Nephron progenitor cell (in vitro differentiated cells): ENCODE results near the gene FIBCD1.
"Not testable (repeated sequence)": the region's sequence is repeated elsewhere in the genome, so short reads cannot be mapped to it uniquely, and the experiment has no call there.

Source experiments
- DNase-seq: peaks from one replicate; pipeline ENCODE4 v3.0.0; 2021
- H3K27ac Mint-ChIP-seq: 2 replicates; pipeline ENCODE4 v1.8.0; 2021; ENCODE audit warnings: mild to moderate bottlenecking, moderate library complexity, mixed read lengths
- H3K27me3 Mint-ChIP-seq: 2 replicates; pipeline ENCODE4 v1.8.0; 2021; ENCODE audit warnings: mild to moderate bottlenecking, low read depth, mixed read lengths; ENCODE audit not compliant: poor library complexity
- H3K36me3 Mint-ChIP-seq: 2 replicates; pipeline ENCODE4 v1.8.0; 2021; ENCODE audit warnings: low read depth, mixed read lengths
- H3K4me1 Mint-ChIP-seq: 2 replicates; pipeline ENCODE4 v1.8.0; 2021; ENCODE audit warnings: mixed read lengths
- H3K4me3 Mint-ChIP-seq: 2 replicates; pipeline ENCODE4 v1.8.0; 2021; ENCODE audit warnings: mild to moderate bottlenecking, moderate library complexity, mixed read lengths
- H3K9me3 Mint-ChIP-seq: 2 replicates; pipeline ENCODE4 v1.8.0; 2021; ENCODE audit warnings: mild to moderate bottlenecking, moderate library complexity, mixed read lengths
- TF ChIP-seq, protein P1 (sequence below): fragments of 200-600 bp; sonication (generic); IDR thresholded peaks from 2 replicates; pipeline ENCODE4 v1.5.0; 2021; ENCODE audit warnings: antibody characterized with exemption

Gene FIBCD1

DNA sequence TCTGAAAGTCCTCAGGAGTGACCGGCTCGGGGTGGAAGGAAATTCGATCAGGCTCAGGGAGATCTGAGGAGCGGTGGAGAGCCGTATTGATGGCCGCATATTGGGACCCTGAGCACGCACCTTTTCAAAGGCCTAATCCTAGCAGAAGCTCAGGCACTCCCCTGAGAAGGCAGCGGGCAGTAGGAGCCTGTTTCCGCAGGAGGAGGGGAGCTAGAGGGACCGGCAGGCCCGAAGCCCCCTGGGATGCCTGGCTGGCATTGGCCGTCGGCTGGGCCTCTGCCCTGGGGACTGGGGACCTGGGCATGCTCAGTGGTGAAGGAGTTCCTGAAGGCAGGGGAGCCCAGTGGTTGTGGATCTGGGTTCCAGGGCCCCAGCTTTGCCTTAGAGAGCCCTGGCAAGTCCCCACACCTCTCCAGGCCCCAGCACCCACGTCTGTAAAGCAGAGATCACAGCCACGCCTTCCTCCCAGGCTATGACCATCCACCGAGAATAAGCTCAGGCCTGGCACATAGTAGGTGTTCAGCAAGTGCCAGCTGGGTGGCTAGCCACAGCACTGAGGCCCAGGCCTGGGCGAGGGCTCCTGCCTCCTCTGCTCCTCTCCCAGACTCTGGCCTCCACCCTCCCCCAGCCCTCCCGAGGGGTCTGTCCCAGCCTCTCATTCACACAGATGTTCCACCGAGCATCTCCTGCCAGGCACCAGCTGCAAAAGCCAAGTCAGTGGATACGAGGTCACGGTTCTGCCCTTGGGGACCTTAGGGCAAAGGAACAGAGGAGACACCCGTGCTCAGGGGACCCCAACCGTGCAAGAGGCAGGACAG is 25.2 kb downstream of the FIBCD1 start:
- H3K27ac Mint-ChIP-seq, result no peak overlapping the region
- H3K4me1 Mint-ChIP-seq, result peaks cover 21% of the 10 kb centered on the region
- no peaks in the 10 kb centered on the region for H3K36me3 Mint-ChIP-seq
- TF ChIP-seq, protein P1, sequence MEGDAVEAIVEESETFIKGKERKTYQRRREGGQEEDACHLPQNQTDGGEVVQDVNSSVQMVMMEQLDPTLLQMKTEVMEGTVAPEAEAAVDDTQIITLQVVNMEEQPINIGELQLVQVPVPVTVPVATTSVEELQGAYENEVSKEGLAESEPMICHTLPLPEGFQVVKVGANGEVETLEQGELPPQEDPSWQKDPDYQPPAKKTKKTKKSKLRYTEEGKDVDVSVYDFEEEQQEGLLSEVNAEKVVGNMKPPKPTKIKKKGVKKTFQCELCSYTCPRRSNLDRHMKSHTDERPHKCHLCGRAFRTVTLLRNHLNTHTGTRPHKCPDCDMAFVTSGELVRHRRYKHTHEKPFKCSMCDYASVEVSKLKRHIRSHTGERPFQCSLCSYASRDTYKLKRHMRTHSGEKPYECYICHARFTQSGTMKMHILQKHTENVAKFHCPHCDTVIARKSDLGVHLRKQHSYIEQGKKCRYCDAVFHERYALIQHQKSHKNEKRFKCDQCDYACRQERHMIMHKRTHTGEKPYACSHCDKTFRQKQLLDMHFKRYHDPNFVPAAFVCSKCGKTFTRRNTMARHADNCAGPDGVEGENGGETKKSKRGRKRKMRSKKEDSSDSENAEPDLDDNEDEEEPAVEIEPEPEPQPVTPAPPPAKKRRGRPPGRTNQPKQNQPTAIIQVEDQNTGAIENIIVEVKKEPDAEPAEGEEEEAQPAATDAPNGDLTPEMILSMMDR, result no peak
- no peaks in the 10 kb centered on the region for H3K9me3 Mint-ChIP-seq
- no peaks in the 10 kb centered on the region for H3K27me3 Mint-ChIP-seq
- no peak overlapping the region for H3K4me3 Mint-ChIP-seq
- DNase-seq, result no peak

DNA sequence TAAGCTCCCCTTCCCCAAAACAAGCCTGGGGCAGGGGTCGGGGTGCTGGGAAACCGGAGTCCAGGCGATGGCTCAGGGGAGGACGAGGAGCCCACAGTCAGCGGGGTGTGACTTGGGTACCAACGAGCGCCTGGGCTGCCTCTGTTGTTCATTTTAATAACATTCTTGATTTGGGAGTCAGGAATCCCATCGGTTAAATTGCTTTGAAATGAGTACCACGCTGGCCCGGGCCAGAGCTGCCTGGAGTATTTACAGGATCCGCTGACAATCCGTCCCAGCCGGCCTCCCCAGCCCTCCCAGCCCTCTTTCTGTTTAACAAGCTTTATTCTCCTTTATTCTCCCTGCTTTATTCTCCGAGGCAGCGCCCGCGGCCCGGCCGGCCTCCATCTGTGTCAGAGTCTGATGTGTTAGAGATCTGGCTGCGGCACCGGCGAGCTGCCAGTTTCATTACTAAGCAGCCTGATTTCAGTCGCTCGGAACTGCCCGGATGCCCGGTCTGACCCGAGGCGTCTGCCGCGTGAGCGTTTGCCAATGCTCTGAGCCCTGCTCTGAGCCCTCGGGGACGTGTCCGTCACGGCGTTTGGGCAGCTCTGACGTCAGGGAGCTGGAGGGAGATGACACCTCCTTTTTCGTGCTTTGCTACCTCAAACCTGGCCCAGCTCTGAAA is 26.0 kb downstream of the FIBCD1 start:
- TF ChIP-seq, protein P1, result no peak
- no peaks in the 10 kb centered on the region for H3K27me3 Mint-ChIP-seq
- no peaks in the 10 kb centered on the region for H3K36me3 Mint-ChIP-seq
- no peak overlapping the region for H3K27ac Mint-ChIP-seq
- DNase-seq, result no peak
- H3K4me1 Mint-ChIP-seq, result peaks cover 22% of the 10 kb centered on the region
- no peak overlapping the region for H3K4me3 Mint-ChIP-seq
- no peaks in the 10 kb centered on the region for H3K9me3 Mint-ChIP-seq

GRCh38 chr9:130911254-130912049 is 27.6 kb downstream of the FIBCD1 start:
- no peaks in the 10 kb centered on the region for H3K9me3 Mint-ChIP-seq
- DNase-seq, result no peak
- TF ChIP-seq, protein P1, result no peak
- H3K27ac Mint-ChIP-seq, result peak overlapping the region; percentile 83
- no peak overlapping the region for H3K4me3 Mint-ChIP-seq
- no peaks in the 10 kb centered on the region for H3K27me3 Mint-ChIP-seq
- no peaks in the 10 kb centered on the region for H3K36me3 Mint-ChIP-seq
- peaks cover 28% of the 10 kb centered on the region for H3K4me1 Mint-ChIP-seq

DNA sequence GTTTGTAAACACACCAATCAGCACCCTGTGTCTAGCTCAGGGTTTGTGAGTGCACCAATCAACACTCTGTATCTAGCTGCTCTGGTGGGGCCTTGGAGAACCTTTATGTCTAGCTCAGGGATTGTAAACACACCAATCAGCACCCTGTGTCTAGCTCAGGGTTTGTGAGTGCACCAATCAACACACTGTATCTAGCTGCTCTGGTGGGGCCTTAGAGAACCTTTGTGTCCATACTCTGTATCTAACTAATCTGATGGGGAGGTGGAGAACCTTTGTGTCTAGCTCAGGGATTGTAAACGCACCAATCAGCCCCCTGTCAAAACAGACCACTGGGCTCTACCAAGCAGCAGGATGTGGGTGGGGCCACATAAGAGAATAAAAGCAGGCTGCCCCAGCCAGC is 28.4 kb downstream of the FIBCD1 start:
- H3K36me3 Mint-ChIP-seq, H3K4me3 Mint-ChIP-seq: not testable (repeated sequence)

DNA sequence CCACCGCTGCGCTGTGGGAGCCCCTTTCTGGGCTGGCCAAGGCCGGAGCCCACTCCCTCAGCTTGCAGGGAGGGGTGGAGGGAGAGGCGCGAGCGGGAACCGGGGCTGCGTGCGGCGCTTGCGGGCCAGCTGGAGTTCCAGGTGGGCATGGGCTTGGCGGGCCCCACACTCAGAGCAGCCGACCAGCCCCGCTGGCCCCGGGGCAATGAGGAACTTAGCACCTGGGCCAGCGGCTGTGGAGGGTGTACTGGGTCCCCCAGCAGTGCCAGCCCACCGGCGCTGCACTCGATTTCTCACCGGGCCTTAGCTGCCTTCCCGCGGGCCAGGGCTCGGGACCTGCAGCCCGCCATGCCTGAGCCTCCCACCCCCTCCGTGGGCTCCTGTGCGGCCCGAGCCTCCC is 29.0 kb downstream of the FIBCD1 start:
- H3K4me3 Mint-ChIP-seq, H3K27me3 Mint-ChIP-seq, H3K27ac Mint-ChIP-seq, H3K9me3 Mint-ChIP-seq, DNase-seq, H3K36me3 Mint-ChIP-seq: not testable (repeated sequence)
- H3K4me1 Mint-ChIP-seq, result peaks cover 32% of the 10 kb centered on the region

More for the DNA sequence above, 28.4 kb downstream of the FIBCD1 start:
- not testable (repeated sequence) for DNase-seq, H3K9me3 Mint-ChIP-seq, H3K27me3 Mint-ChIP-seq
- Mint-ChIP-seq H3K27ac (peak overlapping the region; percentile 83), H3K4me1 (peaks cover 32% of the 10 kb centered on the region)

GRCh38 chr9:130908878-130909355 is 30.1 kb downstream of the FIBCD1 start:
- Mint-ChIP-seq H3K27ac (no peak overlapping the region), H3K9me3 (no peaks in the 10 kb centered on the region), H3K27me3 (peaks cover 7% of the 10 kb centered on the region), H3K4me3 (no peak overlapping the region), H3K4me1 (peaks cover 32% of the 10 kb centered on the region), H3K36me3 (no peaks in the 10 kb centered on the region)
- no peak for DNase-seq
- TF ChIP-seq, protein P1, result no peak
